NCI-H82 treated with DMSO at 0.1 percent for 48 hours (cell line): ENCODE measurements around the gene NDUFAF2.
A peak's percentile ranks its signal among the peaks of the same experiment; 100 is the strongest.
"Not testable (repeated sequence)": the region's sequence is repeated elsewhere in the genome, so short reads cannot be mapped to it uniquely, and the experiment has no call there.

ENCODE experiments used
- DNase-seq: peaks from one replicate; lab custom pipeline; 2025; ENCODE audit not compliant: unreplicated experiment; lab: John Stamatoyannopoulos, UW

Gene NDUFAF2

GRCh38 chr5:60944904-60945812 is at the start of gene NDUFAF2, which contains the start of gene ERCC8:
Gene NDUFAF2, plus strand, starts transcription at chr5:60945205. Its CDS starts 51 bp downstream, at chr5:60945256.
Gene ERCC8, minus strand, starts transcription at chr5:60945070. Its CDS starts 62 bp downstream, at chr5:60945008.
- peak; percentile 72 for DNase-seq

GRCh38 chr5:60896991-60897390 is 48.0 kb upstream of the NDUFAF2 start:
- no peak for DNase-seq

- DNase-seq = no peak
Observed at GRCh38 chr5:60903356-60903755, 41.6 kb upstream of the NDUFAF2 start.

GRCh38 chr5:60916646-60917045 is 28.4 kb upstream of the NDUFAF2 start:
- DNase-seq = no peak

GRCh38 chr5:60918466-60918865 is 26.5 kb upstream of the NDUFAF2 start:
- DNase-seq = no peak

- DNase-seq = no peak
Observed at GRCh38 chr5:60927450-60927849, 17.6 kb upstream of the NDUFAF2 start.

DNA sequence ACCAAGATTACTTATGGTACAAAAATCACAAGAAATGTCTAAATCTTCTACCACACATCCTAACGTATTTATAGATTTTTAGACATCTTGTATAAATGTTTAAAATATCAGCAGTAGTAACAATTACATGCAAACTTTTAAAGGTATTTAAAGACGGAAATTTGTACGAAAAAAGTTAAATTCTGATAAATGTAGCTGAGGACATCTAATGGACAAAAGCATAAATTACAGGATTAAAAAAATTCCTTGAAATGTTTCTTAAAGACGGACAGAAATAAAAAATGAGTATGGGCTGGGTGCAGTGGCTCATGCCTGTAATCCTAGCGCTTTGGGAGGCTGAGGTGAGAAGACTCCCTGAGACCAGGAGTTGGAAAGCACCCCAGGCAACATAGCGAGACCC is 16.0 kb upstream of the NDUFAF2 start:
- no peak for DNase-seq

- no peak for DNase-seq
Observed at GRCh38 chr5:60943624-60944023, 1.4 kb upstream of the NDUFAF2 start.

GRCh38 chr5:60945813-60946187 is 795 bp downstream of the NDUFAF2 start:
- DNase-seq = peak; percentile 3

GRCh38 chr5:60948738-60949137 is 3.7 kb downstream of the NDUFAF2 start:
- no peak for DNase-seq

DNA sequence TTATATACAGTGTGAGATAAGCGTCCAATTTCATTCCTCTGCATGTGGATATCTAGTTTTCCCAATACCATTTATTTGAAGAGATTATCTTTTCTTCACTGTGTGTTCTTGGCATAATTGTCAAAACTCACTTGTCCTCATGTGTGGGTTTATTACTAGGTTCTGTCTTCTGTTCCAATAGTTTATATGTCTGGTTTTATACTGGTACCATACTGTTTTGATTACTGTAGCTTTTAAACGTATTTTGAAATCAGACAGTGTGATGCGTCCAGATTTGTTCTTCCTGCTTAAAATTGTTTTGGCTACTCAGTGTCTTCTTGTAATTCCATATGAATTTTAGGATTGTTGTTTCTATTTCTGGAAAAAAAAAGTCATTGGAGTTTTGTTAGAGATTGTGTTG is 10.2 kb downstream of the NDUFAF2 start:
- no peak for DNase-seq

GRCh38 chr5:60958088-60958487 is 13.1 kb downstream of the NDUFAF2 start:
- DNase-seq = no peak

DNA sequence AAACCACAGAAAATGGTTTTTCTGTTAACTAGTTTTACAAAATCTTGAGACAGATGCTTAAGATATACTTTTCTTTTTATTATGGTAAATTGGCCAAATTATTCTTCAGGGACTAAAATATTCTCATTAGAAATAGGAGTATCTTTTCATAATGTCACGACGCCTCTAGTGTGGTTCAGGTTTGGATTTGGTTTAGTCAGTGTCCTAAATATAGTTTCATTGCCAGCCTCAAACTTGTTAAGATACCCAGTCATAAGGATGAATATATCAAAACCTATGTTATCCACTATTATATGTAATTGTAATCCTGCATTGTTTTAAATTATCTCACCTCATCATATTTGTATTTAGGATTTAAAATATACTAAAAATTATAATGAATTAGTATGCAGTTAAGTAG is 13.7 kb downstream of the NDUFAF2 start:
- DNase-seq = no peak

DNA sequence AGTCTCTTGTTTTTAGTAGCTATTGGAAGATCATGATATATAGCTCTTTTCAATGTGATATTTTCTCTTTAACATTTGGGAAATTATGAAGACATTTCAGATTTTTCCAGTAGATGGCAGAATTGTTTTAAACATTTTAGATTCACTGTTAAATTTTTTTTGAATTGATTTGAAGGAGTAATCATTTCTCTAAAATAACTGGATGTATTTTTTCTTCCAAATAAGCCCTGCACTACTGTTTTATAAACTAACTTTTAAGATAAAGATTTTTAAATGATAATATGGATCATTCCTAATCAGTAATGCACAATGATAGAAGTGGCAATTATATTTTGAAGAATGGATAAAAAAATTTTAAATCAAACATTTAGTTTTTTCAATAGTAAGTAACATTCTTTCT is 14.2 kb downstream of the NDUFAF2 start:
- no peak for DNase-seq

DNA sequence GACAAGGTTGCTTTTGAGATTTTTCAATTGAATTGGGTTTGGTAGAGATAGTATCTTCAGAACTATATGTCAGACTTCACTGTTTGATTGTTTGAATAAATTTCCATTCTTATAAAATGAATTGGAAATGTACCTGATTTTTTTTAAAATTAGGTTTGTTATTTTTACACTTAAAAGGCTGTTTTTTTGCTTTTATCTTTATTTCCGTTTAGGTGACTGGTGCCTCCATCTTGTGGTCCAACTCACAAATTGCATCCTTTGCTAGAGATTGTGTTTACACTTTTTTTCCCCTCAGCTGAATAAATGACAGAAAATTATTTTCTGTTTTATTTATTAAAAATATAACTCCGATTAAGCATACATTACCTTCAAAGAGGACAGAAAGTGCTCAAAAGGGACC is 15.6 kb downstream of the NDUFAF2 start:
- DNase-seq = no peak

DNA sequence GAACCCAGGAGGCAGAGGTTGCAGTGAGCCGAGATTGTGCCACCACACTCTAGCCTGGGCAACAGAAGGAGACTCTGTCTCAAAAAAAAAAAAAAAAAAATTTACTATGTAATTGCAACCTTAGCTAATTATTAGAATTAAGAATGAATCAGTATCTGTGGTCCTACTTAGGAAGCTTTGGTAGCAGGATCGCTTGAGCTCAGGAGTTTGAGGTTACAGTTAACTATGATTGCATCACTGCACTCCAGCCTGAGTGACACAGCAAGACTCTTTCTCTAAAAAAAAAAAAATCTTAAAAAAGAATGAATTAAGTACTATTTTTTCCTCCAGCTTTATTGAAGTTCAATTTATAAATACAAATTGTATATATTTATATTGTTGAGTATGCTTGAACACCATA is 16.7 kb downstream of the NDUFAF2 start:
- no peak for DNase-seq

DNA sequence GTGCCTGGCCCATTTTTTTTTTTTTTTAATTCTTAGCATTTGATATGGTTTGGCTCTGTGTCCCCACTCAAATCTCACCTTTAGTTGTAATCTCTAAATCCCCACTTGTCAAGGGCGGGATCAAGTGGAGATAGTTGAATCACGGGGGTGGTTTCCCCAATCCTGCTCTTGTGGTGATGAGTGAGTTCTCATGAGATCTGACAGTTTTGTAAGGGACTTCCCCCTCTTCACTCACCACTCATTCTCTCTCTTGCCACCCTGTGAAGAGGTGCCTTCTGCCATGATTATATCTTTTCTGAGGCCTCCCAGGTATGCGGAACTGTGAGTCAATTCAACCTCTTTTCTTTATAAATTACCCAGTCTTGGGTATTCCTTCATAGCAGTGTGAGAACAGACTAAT is 27.2 kb downstream of the NDUFAF2 start:
- no peak for DNase-seq

GRCh38 chr5:60977956-60978737 is 33.1 kb downstream of the NDUFAF2 start:
- no peak for DNase-seq

GRCh38 chr5:60978968-60979367 is 34.0 kb downstream of the NDUFAF2 start:
- no peak for DNase-seq

DNA sequence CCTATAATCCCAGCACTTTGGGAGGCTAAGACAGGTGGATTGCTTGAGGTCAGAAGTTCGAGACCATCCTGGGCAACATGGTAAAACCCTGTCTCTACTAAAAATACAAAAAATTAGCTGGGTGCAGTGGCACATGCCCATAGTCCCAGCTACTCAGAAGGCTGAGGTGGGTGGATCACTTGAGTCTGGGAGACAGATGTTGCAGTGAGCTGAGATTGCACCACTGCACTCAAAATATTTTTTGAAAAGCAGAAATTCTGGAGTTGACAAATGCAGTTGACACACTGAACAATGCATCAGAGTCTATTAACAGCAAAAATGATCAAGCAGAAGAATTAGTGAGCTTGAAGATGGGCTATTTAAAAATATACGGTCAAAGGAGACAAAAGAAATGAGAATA is 35.5 kb downstream of the NDUFAF2 start:
- no peak for DNase-seq

GRCh38 chr5:60982127-60982526 is 37.1 kb downstream of the NDUFAF2 start:
- not testable (repeated sequence) for DNase-seq

DNA sequence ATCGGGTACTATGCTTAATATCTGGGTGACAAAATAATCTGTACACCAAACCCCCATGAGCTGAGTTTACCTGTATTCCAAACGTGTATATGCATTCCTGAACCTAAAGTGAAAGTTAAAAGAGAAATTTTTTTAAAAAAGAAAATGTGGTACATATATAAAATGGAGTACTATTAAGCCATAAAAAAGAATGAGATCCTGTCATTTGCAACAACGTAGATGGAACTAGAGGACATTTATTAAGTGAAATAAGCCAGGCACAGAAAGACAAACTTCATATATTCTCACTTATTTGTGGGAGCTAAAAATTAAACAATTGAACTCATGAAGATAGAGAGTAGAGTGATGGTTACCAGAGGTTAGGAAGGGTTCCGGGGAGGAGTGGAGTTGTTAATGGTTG is 44.8 kb downstream of the NDUFAF2 start:
- no peak for DNase-seq
